ENCODE measurements around the gene NUDT16L1.

The NUDT16L1 gene

GRCh38 chr16:4664538-4665418 is 28.6 kb upstream of the NUDT16L1 start:
- WGBS, 2 experiments: 90 to 91% methylated on average over 26 of the region's 26 CpGs
- no peaks in the 10 kb centered on the region for H3K27me3 ChIP-seq (ENCODE audit: control insufficient read depth, insufficient read depth, low read length, poor library complexity, severe bottlenecking)
- H3K36me3 ChIP-seq (ENCODE audit: control insufficient read depth, insufficient read depth, low read length): peaks cover 29% of the 10 kb centered on the region
- no peaks in the 10 kb centered on the region for H3K9me3 ChIP-seq (ENCODE audit: control insufficient read depth, low read length)
- H3K27ac ChIP-seq (ENCODE audit: insufficient read depth, low read depth, low read length, poor library complexity, severe bottlenecking): no peak overlapping the region
- H3K4me1 ChIP-seq (ENCODE audit: control insufficient read depth, insufficient read depth, low read length): no peaks in the 10 kb centered on the region
- no peak overlapping the region for H3K4me3 ChIP-seq (ENCODE audit: insufficient read depth, low read depth, low read length)

DNA sequence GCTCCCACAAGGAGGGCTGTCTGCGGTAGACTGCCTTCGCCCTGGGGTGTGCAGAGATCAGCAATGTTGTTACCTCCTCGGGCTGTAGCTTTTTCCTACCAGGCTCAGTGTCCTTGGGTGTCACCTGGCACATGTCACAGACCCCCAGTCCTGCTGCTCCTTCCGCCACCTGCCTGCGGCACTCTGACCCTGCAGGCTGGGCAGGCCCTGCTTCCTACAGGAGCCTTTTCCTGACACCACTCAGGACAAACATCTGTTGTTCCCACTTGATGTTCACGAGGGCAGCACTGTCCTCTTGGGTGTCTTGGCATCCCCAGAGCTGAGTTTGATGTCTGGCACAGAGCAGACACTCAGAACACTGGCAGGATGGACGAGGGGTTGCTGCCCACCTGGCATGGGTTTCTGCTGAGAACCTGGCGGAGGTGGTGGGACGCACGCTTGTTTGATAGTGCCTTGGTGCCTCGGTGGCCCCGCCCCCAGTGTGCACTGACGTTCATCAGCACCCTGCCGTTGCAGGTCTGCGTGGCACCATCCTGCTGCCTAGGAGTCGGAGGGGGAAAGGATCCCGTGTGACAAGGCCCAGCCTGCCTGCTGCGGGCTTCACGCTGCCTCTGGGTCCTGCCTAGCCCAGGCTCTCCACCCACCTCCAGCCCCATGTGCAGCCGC is 26.7 kb upstream of the NUDT16L1 start:
- Histone ChIP-seq H3K36me3 (ENCODE audit: control insufficient read depth, insufficient read depth, low read length) (peaks cover 29% of the 10 kb centered on the region), H3K27ac (ENCODE audit: insufficient read depth, low read depth, low read length, poor library complexity, severe bottlenecking) (no peak overlapping the region)
- WGBS, 2 experiments: 94% methylated on average over 20 of the region's 20 CpGs

GRCh38 chr16:4667203-4667963 is 26.0 kb upstream of the NUDT16L1 start:
- no peak overlapping the region for H3K4me3 ChIP-seq (ENCODE audit: insufficient read depth, low read depth, low read length)

More for the DNA sequence above, 26.7 kb upstream of the NUDT16L1 start:
- Histone ChIP-seq H3K4me3 (ENCODE audit: insufficient read depth, low read depth, low read length) (no peak overlapping the region), H3K27me3 (ENCODE audit: control insufficient read depth, insufficient read depth, low read length, poor library complexity, severe bottlenecking) (no peaks in the 10 kb centered on the region), H3K9me3 (ENCODE audit: control insufficient read depth, low read length) (no peaks in the 10 kb centered on the region), H3K4me1 (ENCODE audit: control insufficient read depth, insufficient read depth, low read length) (no peaks in the 10 kb centered on the region)

DNA sequence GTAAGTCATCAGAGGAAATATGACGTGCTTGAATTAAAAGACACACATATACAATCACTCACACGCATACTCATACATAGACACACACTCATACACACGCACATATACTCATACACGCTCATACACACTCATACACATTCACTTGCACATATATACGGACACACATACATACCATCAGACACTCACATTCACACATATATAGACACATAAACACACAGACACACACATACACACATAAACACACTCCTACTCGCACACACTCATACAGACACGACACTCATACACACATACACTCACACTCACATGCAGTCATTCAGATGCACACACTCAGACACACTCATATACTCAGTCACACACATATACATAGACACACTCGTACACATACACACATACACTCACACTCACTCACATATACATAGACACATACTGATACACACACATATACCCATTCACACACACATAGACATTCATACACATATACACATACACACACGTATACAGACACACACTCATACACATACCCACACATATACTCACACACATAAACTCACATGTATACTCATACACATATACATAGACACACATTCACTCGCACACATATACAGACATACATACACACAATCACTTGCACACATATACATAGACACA is 24.9 kb upstream of the NUDT16L1 start:
- no peaks in the 10 kb centered on the region for H3K27me3 ChIP-seq (ENCODE audit: control insufficient read depth, insufficient read depth, low read length, poor library complexity, severe bottlenecking)
- 91 to 92% methylated on average over 10 of the region's 10 CpGs for WGBS, 2 experiments
- H3K9me3 ChIP-seq (ENCODE audit: control insufficient read depth, low read length): no peaks in the 10 kb centered on the region
- H3K4me3 ChIP-seq (ENCODE audit: insufficient read depth, low read depth, low read length): no peak overlapping the region
- peaks cover 29% of the 10 kb centered on the region for H3K36me3 ChIP-seq (ENCODE audit: control insufficient read depth, insufficient read depth, low read length)
- H3K4me1 ChIP-seq (ENCODE audit: control insufficient read depth, insufficient read depth, low read length): no peaks in the 10 kb centered on the region
- H3K27ac ChIP-seq (ENCODE audit: insufficient read depth, low read depth, low read length, poor library complexity, severe bottlenecking): no peak overlapping the region

More at GRCh38 chr16:4667203-4667963, 26.0 kb upstream of the NUDT16L1 start:
- H3K4me1 ChIP-seq (ENCODE audit: control insufficient read depth, insufficient read depth, low read length): no peaks in the 10 kb centered on the region
- no peak overlapping the region for H3K27ac ChIP-seq (ENCODE audit: insufficient read depth, low read depth, low read length, poor library complexity, severe bottlenecking)
- H3K36me3 ChIP-seq (ENCODE audit: control insufficient read depth, insufficient read depth, low read length): peaks cover 29% of the 10 kb centered on the region
- no peaks in the 10 kb centered on the region for H3K27me3 ChIP-seq (ENCODE audit: control insufficient read depth, insufficient read depth, low read length, poor library complexity, severe bottlenecking)
- H3K9me3 ChIP-seq (ENCODE audit: control insufficient read depth, low read length): no peaks in the 10 kb centered on the region
- 95% methylated on average over 20 of the region's 20 CpGs for WGBS, 2 experiments

DNA sequence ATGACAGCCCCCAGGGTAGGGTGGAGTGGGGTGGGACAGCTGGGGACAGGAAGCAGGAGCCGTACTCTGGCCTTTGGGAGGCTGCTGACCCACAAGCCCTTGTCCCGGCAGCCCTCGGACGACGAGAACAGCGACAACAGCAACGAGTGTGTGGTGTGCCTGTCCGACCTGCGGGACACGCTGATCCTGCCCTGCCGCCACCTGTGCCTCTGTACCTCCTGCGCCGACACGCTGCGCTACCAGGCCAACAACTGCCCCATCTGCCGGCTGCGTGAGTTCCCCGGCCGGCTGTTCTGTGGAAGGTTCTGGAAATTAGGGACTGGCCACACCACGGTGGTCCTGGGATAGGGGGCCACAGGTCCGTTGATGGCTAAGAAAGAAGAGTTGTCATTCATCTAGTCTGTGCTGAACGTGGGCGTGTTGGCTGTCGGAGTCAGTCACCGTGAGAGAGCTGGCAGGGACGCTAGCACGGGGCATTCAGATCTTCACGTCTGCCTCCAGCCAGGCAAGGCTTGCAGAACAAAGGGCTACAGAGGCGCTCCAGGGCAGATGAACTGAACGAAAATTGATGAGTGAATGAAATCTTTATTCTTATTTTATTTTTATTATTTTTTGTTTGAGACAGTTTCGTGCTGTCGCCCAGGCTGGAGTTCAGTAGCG is 19.8 kb upstream of the NUDT16L1 start:
- Histone ChIP-seq H3K9me3 (ENCODE audit: control insufficient read depth, low read length) (no peaks in the 10 kb centered on the region), H3K27me3 (ENCODE audit: control insufficient read depth, insufficient read depth, low read length, poor library complexity, severe bottlenecking) (no peaks in the 10 kb centered on the region), H3K4me1 (ENCODE audit: control insufficient read depth, insufficient read depth, low read length) (no peaks in the 10 kb centered on the region), H3K36me3 (ENCODE audit: control insufficient read depth, insufficient read depth, low read length) (peaks cover 12% of the 10 kb centered on the region), H3K4me3 (ENCODE audit: insufficient read depth, low read depth, low read length) (no peak overlapping the region), H3K27ac (ENCODE audit: insufficient read depth, low read depth, low read length, poor library complexity, severe bottlenecking) (no peak overlapping the region)
- WGBS, 2 experiments: 94 to 95% methylated on average over 32 to 33 of the region's 33 CpGs

GRCh38 chr16:4674926-4675530 is 18.3 kb upstream of the NUDT16L1 start:
- Histone ChIP-seq H3K27ac (ENCODE audit: insufficient read depth, low read depth, low read length, poor library complexity, severe bottlenecking) (no peak overlapping the region), H3K4me1 (ENCODE audit: control insufficient read depth, insufficient read depth, low read length) (no peaks in the 10 kb centered on the region), H3K27me3 (ENCODE audit: control insufficient read depth, insufficient read depth, low read length, poor library complexity, severe bottlenecking) (no peaks in the 10 kb centered on the region), H3K4me3 (ENCODE audit: insufficient read depth, low read depth, low read length) (no peak overlapping the region), H3K9me3 (ENCODE audit: control insufficient read depth, low read length) (no peaks in the 10 kb centered on the region), H3K36me3 (ENCODE audit: control insufficient read depth, insufficient read depth, low read length) (no peaks in the 10 kb centered on the region)
- 88 to 94% methylated on average over 6 to 9 of the region's 9 CpGs for WGBS, 2 experiments

GRCh38 chr16:4675864-4676786 is 17.2 kb upstream of the NUDT16L1 start:
- Histone ChIP-seq H3K27me3 (ENCODE audit: control insufficient read depth, insufficient read depth, low read length, poor library complexity, severe bottlenecking) (no peaks in the 10 kb centered on the region), H3K9me3 (ENCODE audit: control insufficient read depth, low read length) (no peaks in the 10 kb centered on the region), H3K4me1 (ENCODE audit: control insufficient read depth, insufficient read depth, low read length) (no peaks in the 10 kb centered on the region), H3K4me3 (ENCODE audit: insufficient read depth, low read depth, low read length) (no peak overlapping the region), H3K27ac (ENCODE audit: insufficient read depth, low read depth, low read length, poor library complexity, severe bottlenecking) (peak overlapping the region; percentile 44), H3K36me3 (ENCODE audit: control insufficient read depth, insufficient read depth, low read length) (no peaks in the 10 kb centered on the region)
- WGBS, 2 experiments: 89 to 91% methylated on average over 23 of the region's 23 CpGs

GRCh38 chr16:4676831-4677230 is 16.5 kb upstream of the NUDT16L1 start:
- H3K9me3 ChIP-seq (ENCODE audit: control insufficient read depth, low read length): no peaks in the 10 kb centered on the region
- no peak overlapping the region for H3K4me3 ChIP-seq (ENCODE audit: insufficient read depth, low read depth, low read length)
- H3K27me3 ChIP-seq (ENCODE audit: control insufficient read depth, insufficient read depth, low read length, poor library complexity, severe bottlenecking): no peaks in the 10 kb centered on the region
- WGBS, 2 experiments: 92 to 95% methylated on average over 11 of the region's 11 CpGs
- no peak overlapping the region for H3K27ac ChIP-seq (ENCODE audit: insufficient read depth, low read depth, low read length, poor library complexity, severe bottlenecking)
- no peaks in the 10 kb centered on the region for H3K4me1 ChIP-seq (ENCODE audit: control insufficient read depth, insufficient read depth, low read length)
- peaks cover under 1% of the 10 kb centered on the region for H3K36me3 ChIP-seq (ENCODE audit: control insufficient read depth, insufficient read depth, low read length)
